HepG2 (cell line): ENCODE data around the gene KCNK2. TPM values are rescaled to one million over a fixed set of nuclear protein-coding genes. Genes with fewer than 3 reads are reported as not detected.

Experiments
- ATAC-seq: fragments of 200-7000 bp; cut with Tn5 transposase; 3 replicates; pipeline ENCODE4 v1.9.1; 2020; ENCODE audit warnings: mild to moderate bottlenecking, moderate library complexity
- BruUV-seq: library from RNA; stranded (reverse); fragments of 400-500 nt; replicated peaks from 2 replicates; lab custom pipeline; 2021; lab: Mats Ljungman, UMichigan
- CTCF ChIA-PET: fragments of 300-600 bp; formaldehyde crosslinking; extraction: SDS; loops from one replicate; lab custom pipeline; 2021; ENCODE audit warnings: low total read pairs, inconsistent platforms, low intra/inter-chr PET ratio; lab: Yijun Ruan, JAX
- POLR2A ChIA-PET: fragments of 350-600 bp; sonication (Branson Sonifier 250); formaldehyde crosslinking; loops from one replicate; lab custom pipeline; 2020; ENCODE audit warnings: antibody characterized with exemption, inconsistent platforms; lab: Yijun Ruan, JAX
- DNase-seq: peaks from one replicate; pipeline ENCODE4 v3.0.0-alpha.2; 2015; ENCODE audit warnings: low spot score
- FAIRE-seq: peaks from 3 replicates; lab custom pipeline; 2011; peaks lifted over from hg19 to GRCh38; lab: Jason Lieb, UNC
- H2AFZ ChIP-seq: one replicate; pipeline ENCODE4 v1.6.1; 2011; ENCODE audit warnings: low read length, inconsistent platforms
- H3K27ac ChIP-seq: fragments of 300-600 bp; 3 replicates; pipeline ENCODE4 v1.8.0; 2011; ENCODE audit warnings: mixed run types, mild to moderate bottlenecking, mixed read lengths, low read length, inconsistent platforms; ENCODE audit not compliant: insufficient read depth; ENCODE audit errors: extremely low read length
- H3K27me3 ChIP-seq, 2 experiments: fragments of 200-600 bp in 1 of 2; 2 replicates in 1 of 2; 3 replicates in 1 of 2; pipeline versions ENCODE4 v1.6.0 to v1.8.0; 2011; ENCODE audit warnings: low read length in 2 of 2, mild to moderate bottlenecking in 2 of 2, moderate library complexity in 2 of 2, inconsistent platforms in 1 of 2; ENCODE audit not compliant: insufficient read depth in 2 of 2, control insufficient read depth in 1 of 2
- H3K36me3 ChIP-seq, 2 experiments: fragments of 200-600 bp in 1 of 2; replicated peaks in 1 of 2; 2 replicates in 1 of 2; 3 replicates in 1 of 2; pipeline versions ENCODE4 v1.5.1 to v1.8.0; 2011; ENCODE audit warnings: low read length in 2 of 2, inconsistent platforms in 1 of 2; ENCODE audit not compliant: insufficient read depth in 2 of 2, control insufficient read depth in 1 of 2
- H3K4me1 ChIP-seq: 2 replicates; pipeline ENCODE4 v1.5.1; 2012; ENCODE audit warnings: low read length, inconsistent platforms; ENCODE audit not compliant: insufficient read depth
- H3K4me2 ChIP-seq: 2 replicates; pipeline ENCODE4 v1.6.0; 2011; ENCODE audit warnings: low read depth, low read length, inconsistent platforms
- H3K4me3 ChIP-seq, 3 experiments: fragments of 200-600 bp in 1 of 3; sonication (generic), shearing (Covaris generic) in 1 of 3; replicated peaks in 1 of 3; 2 replicates each; pipeline ENCODE4 v1.5.1; 2011 to 2016; ENCODE audit warnings: low read length in 3 of 3, inconsistent platforms in 2 of 3, low read depth in 2 of 3, mild to moderate bottlenecking in 2 of 3, control low read depth in 1 of 3, mixed read lengths in 1 of 3; ENCODE audit not compliant: insufficient read depth in 1 of 3
- H3K79me2 ChIP-seq: one replicate; pipeline ENCODE4 v1.6.1; 2011; ENCODE audit warnings: low read length, inconsistent platforms; ENCODE audit not compliant: insufficient read depth
- H3K9ac ChIP-seq: 2 replicates; pipeline ENCODE4 v1.6.0; 2011; ENCODE audit warnings: mild to moderate bottlenecking, low read depth, low read length, inconsistent platforms; ENCODE audit not compliant: insufficient read depth
- H3K9me3 ChIP-seq: 2 replicates; pipeline ENCODE4 v1.5.1; 2012; ENCODE audit warnings: mild to moderate bottlenecking, low read length
- H4K20me1 ChIP-seq: 2 replicates; pipeline ENCODE4 v1.6.0; 2011; ENCODE audit warnings: inconsistent platforms, mild to moderate bottlenecking, low read length, moderate library complexity; ENCODE audit not compliant: insufficient read depth
- AKAP8 ChIP-seq: sonication (generic); formaldehyde crosslinking; IDR thresholded peaks from 2 replicates; pipeline ENCODE4 v1.5.1; 2020; ENCODE audit warnings: mild to moderate bottlenecking, missing genetic modification reagents
- CREM ChIP-seq, 2 experiments: sonication (generic) in 1 of 2; formaldehyde crosslinking in 1 of 2; IDR thresholded peaks; 2 replicates each; pipeline versions ENCODE4 v1.4.0 to v1.6.1; 2016 to 2020; ENCODE audit warnings: antibody characterized with exemption in 1 of 2, mild to moderate bottlenecking in 1 of 2, missing genetic modification reagents in 1 of 2
- GPBP1L1 ChIP-seq: sonication (generic); formaldehyde crosslinking; IDR thresholded peaks from 2 replicates; pipeline ENCODE4 v1.5.0; 2020; ENCODE audit warnings: mild to moderate bottlenecking, missing genetic modification reagents
- KAT2B ChIP-seq: fragments of 150-350 bp; IDR thresholded peaks from 2 replicates; pipeline ENCODE4 v1.6.1; 2014; ENCODE audit warnings: low read depth, low read length, borderline replicate concordance
- KMT2B ChIP-seq: IDR thresholded peaks from 2 replicates; pipeline ENCODE4 v1.6.1; 2016; ENCODE audit warnings: missing genetic modification reagents, missing compliant biosample characterization
- MIXL1 ChIP-seq: IDR thresholded peaks from 2 replicates; pipeline ENCODE4 v1.6.1; 2016
- SP140L ChIP-seq: sonication (generic); formaldehyde crosslinking; IDR thresholded peaks from 2 replicates; pipeline ENCODE4 v1.4.0; 2020; ENCODE audit warnings: missing genetic modification reagents, borderline replicate concordance
- SP4 ChIP-seq: sonication (generic); formaldehyde crosslinking; IDR thresholded peaks from 2 replicates; pipeline ENCODE4 v1.8.1; 2023; ENCODE audit warnings: mild to moderate bottlenecking, missing genetic modification reagents
- THAP11 ChIP-seq: IDR thresholded peaks from 2 replicates; pipeline ENCODE4 v1.6.1; 2016; ENCODE audit warnings: missing biosample characterization, missing genetic modification reagents
- TRIM24 ChIP-seq: sonication (generic); formaldehyde crosslinking; IDR thresholded peaks from 2 replicates; pipeline ENCODE4 v1.8.0; 2022; ENCODE audit warnings: mild to moderate bottlenecking, missing genetic modification reagents
- ZKSCAN1 ChIP-seq: fragments of 150-350 bp; IDR thresholded peaks from 2 replicates; pipeline ENCODE4 v1.6.1; 2014; ENCODE audit warnings: low read length
- ZNF160 ChIP-seq: sonication (generic); formaldehyde crosslinking; IDR thresholded peaks from 2 replicates; pipeline ENCODE4 v1.8.0; 2022; ENCODE audit warnings: mild to moderate bottlenecking, inconsistent platforms, missing genetic modification reagents
- ZNF232 ChIP-seq: sonication (generic); formaldehyde crosslinking; IDR thresholded peaks from 2 replicates; pipeline ENCODE4 v1.4.0; 2020; ENCODE audit warnings: missing genetic modification reagents, borderline replicate concordance
- ZNF414 ChIP-seq: sonication (generic); formaldehyde crosslinking; IDR thresholded peaks from 2 replicates; pipeline ENCODE4 v1.5.0; 2020; ENCODE audit warnings: missing genetic modification reagents
- WGBS: methylation state at CpG from one replicate; pipeline ENCODE4 v1.1.6; 2017; ENCODE audit warnings: low lambda C conversion rate; 5-methylcytosine and 5-hydroxymethylcytosine counted together
- in situ Hi-C: cut with HindIII; loops from 2 replicates; pipeline ENCODE4 v1.10.0; 2017; ENCODE audit warnings: low pct_unique_long_range_greater_than_20kb; ENCODE audit not compliant: extremely low pct_ligation_motif_present
- intact Hi-C: fragments of 100-400 bp; cut with micrococcal nuclease; formaldehyde crosslinking; loops from one replicate; pipeline ENCODE4 v1.10.0; 2022; ENCODE audit not compliant: unreplicated experiment
- polyA plus RNA-seq, 8 experiments: library from polyadenylated mRNA; depleted of rRNA in 3 of 8; stranded (reverse) in 7 of 8; unstranded in 1 of 8; fragments of >200 nt; fragmentation: Illumina TruSeq in 4 of 8; extraction: Trizol in 4 of 8; gene quantifications; 2 replicates each; pipeline versions ENCODE4 v1.2.1 to v1.2.3, GENCODE V29; 2011 to 2016; ENCODE audit warnings: low read depth in 4 of 8, missing spikeins in 1 of 8, mixed read lengths in 1 of 8; ENCODE audit not compliant: insufficient read depth in 1 of 8
- total RNA-seq, 5 experiments: library from RNA; depleted of rRNA; stranded (reverse); fragments of >200 nt; fragmentation: Illumina TruSeq; extraction: Trizol; gene quantifications; 2 replicates each; pipeline ENCODE4 v1.2.3, GENCODE V29; 2016; ENCODE audit warnings: low read depth in 1 of 5

Gene KCNK2
- total and polyA plus RNA-seq, 2 of the 13 experiments (the other 11 are each of a cell fraction or from before 2014, with no cell fraction given): not detected

- TF ChIP-seq AKAP8 (CRISPR knock-in tag) (no peak), SP140L (no peak), ZKSCAN1 (no peak), KAT2B (no peak), ZNF414 (no peak), TRIM24 (CRISPR knock-in tag) (no peak), ZNF232 (CRISPR knock-in tag) (no peak), GPBP1L1 (CRISPR knock-in tag) (no peak), MIXL1 (no peak), THAP11 (CRISPR knock-in tag) (no peak), CREM (IDR thresholded peaks at IDR 0.05) (no peak), CREM (CRISPR knock-in tag; IDR thresholded peaks at IDR 0.05) (no peak), KMT2B (CRISPR knock-in tag) (no peak), SP4 (CRISPR knock-in tag) (no peak), ZNF160 (CRISPR knock-in tag) (no peak)
- in situ Hi-C loops (no loop called here), intact Hi-C loops (no loop called here)
- no TSS peak for BruUV-seq
- DNase-seq (no peak), ATAC-seq (no peak), FAIRE-seq (no peak)
- Histone ChIP-seq H3K79me2 (no peaks in the 10 kb centered on the region), H3K36me3 (no peaks in the 10 kb centered on the region), H3K4me2 (no peak overlapping the region), H3K4me3 (no peak overlapping the region), H3K4me1 (no peaks in the 10 kb centered on the region), H2AFZ (no peak overlapping the region), H3K9ac (no peak overlapping the region), H4K20me1 (no peaks in the 10 kb centered on the region), H3K27ac (no peak overlapping the region), H3K27me3 (no peaks in the 10 kb centered on the region), H3K9me3 (no peaks in the 10 kb centered on the region)
- ChIA-PET CTCF (no interaction called here), POLR2A (no interaction called here)
- 46% methylated on average over 3 of the region's 3 CpGs for WGBS
Observed at GRCh38 chr1:215264649-215265048, 182.1 kb downstream of the KCNK2 start.
